ENCODE measurements around the gene SORBS2. TPM values are rescaled to one million over a fixed set of nuclear protein-coding genes. Genes with fewer than 3 reads are reported as not detected.

Gene SORBS2
- total and polyA plus RNA-seq, 2 of the 8 experiments (the other 6 are each of a cell fraction or from before 2014, with no cell fraction given) = 73.0 to 87.1 TPM

GRCh38 chr4:185783574-185783973 is 28.4 kb downstream of the SORBS2 start:
- ChIA-PET CTCF (ENCODE audit: partially characterized antibody) (no interaction called here), POLR2A (ENCODE audit: partially characterized antibody) (interaction anchor here (0.7 kb wide), 1 partner anchor 35 kb away, joined by 5 read pairs; no protein-coding TSS in a partner anchor)
- Histone ChIP-seq H3K4me3 (ENCODE audit: extremely low read depth in 1 of 4, insufficient read depth in 2 of 4, low read depth in 3 of 4, low read length in 4 of 4) (no peak overlapping the region), H3K79me2 (ENCODE audit: control insufficient read depth in 1 of 2, insufficient read depth in 2 of 2, low read length in 2 of 2) (no peaks in the 10 kb centered on the region), H2BK120ac (replicated peaks; ENCODE audit: low read depth, low read length) (no peak overlapping the region), H3K36me3 (ENCODE audit: control insufficient read depth in 2 of 4, insufficient read depth in 4 of 4, low read length in 3 of 4) (no peaks in the 10 kb centered on the region), H3K56ac (replicated peaks; ENCODE audit: insufficient read length, low read depth, low read length) (no peak overlapping the region), H2BK5ac (ENCODE audit: low read depth, low read length) (no peak overlapping the region), H3K27me3 (replicated peaks in 1 of 4; ENCODE audit: control insufficient read depth in 3 of 4, extremely low read depth in 1 of 4, insufficient read depth in 3 of 4, low read length in 3 of 4) (no peaks in the 10 kb centered on the region), H4K8ac (ENCODE audit: extremely low read depth, insufficient read depth, low read length) (no peak overlapping the region), H2AK5ac (ENCODE audit: low read depth, low read length) (no peak overlapping the region), H3K23ac (ENCODE audit: insufficient read length) (no peak overlapping the region), H2AFZ (ENCODE audit: low read length) (no peak overlapping the region), H2BK12ac (ENCODE audit: low read depth, low read length) (no peak overlapping the region), H3K27ac (ENCODE audit: low read depth, low read length) (no peak overlapping the region), H3K4me1 (replicated peaks in 1 of 4; ENCODE audit: control insufficient read depth in 3 of 4, insufficient read depth in 4 of 4, low read length in 3 of 4) (peaks cover 0 to 5% (median 2%) of the 10 kb centered on the region in 4 experiments; a peak in 2 of 7 replicates), H3K18ac (ENCODE audit: extremely low read depth, low read length) (no peak overlapping the region), H4K91ac (replicated peaks; ENCODE audit: insufficient read length, low read length) (no peak overlapping the region), H3K79me1 (ENCODE audit: low read depth, low read length) (no peaks in the 10 kb centered on the region), H3K4ac (replicated peaks; ENCODE audit: insufficient read length, low read depth, low read length) (no peak overlapping the region), H3K9ac (replicated peaks in 1 of 4; ENCODE audit: extremely low read depth in 1 of 4, low read depth in 3 of 4, low read length in 3 of 4) (no peak overlapping the region), H3K4me2 (ENCODE audit: insufficient read depth in 1 of 2, low read depth in 2 of 2, low read length in 2 of 2) (no peak overlapping the region), H2BK15ac (ENCODE audit: low read length) (no peak overlapping the region), H4K5ac (ENCODE audit: insufficient read length, low read depth, low read length) (no peak overlapping the region), H3K9me3 (ENCODE audit: insufficient read depth in 2 of 2, low read depth in 1 of 2, low read length in 1 of 2) (no peaks in the 10 kb centered on the region), H4K20me1 (replicated peaks in 1 of 2; ENCODE audit: control insufficient read depth in 1 of 2, insufficient read depth in 2 of 2, low read length in 2 of 2) (no peaks in the 10 kb centered on the region), H3K23me2 (ENCODE audit: low read depth, low read length) (no peaks in the 10 kb centered on the region), H2BK20ac (ENCODE audit: low read length) (peak overlapping the region; percentile 43; the same call in 1 of the 2 replicates), H3K14ac (ENCODE audit: insufficient read length) (no peak overlapping the region)
- DNase-seq (ENCODE audit: low read depth in 1 of 2, low spot score in 2 of 2) (no peak), FAIRE-seq (no peak)
- WGBS, 2 experiments (ENCODE audit: extremely low coverage in 1 of 2, insufficient coverage in 1 of 2, insufficient read length in 1 of 2, insufficient replicate concordance in 2 of 2, low coverage in 1 of 2, low lambda C conversion rate in 2 of 2, missing lambda C conversion rate in 1 of 2) = 68% methylated on average over 5 of the region's 5 CpGs; no CpG with 5 or more reads in 1 of the 2 experiments
- no peak for TF ChIP-seq EP300 (IDR thresholded peaks at IDR 0.05; ENCODE audit: borderline replicate concordance in 1 of 2, low read depth in 2 of 2, low read length in 2 of 2)
- no peak for TF ChIP-seq SIRT6 (IDR thresholded peaks at IDR 0.05; ENCODE audit: low read length)
- TF ChIP-seq TAF7 (optimal IDR thresholded peaks at IDR 0.05; ENCODE audit: borderline replicate concordance, low read depth, low read length) = no peak
- no peak for TF ChIP-seq CREB1 (IDR thresholded peaks at IDR 0.05)
- TF ChIP-seq EZH2 (IDR thresholded peaks at IDR 0.05; ENCODE audit: low read depth, low read length, severe bottlenecking) = no peak
- no peak for TF ChIP-seq JUND (IDR thresholded peaks at IDR 0.05; ENCODE audit: low read length)
- TF ChIP-seq TCF12 (IDR thresholded peaks at IDR 0.05; ENCODE audit: low read depth, low read length) = no peak
- no peak for TF ChIP-seq SP4 (IDR thresholded peaks at IDR 0.05; ENCODE audit: low read length)
- no peak for TF ChIP-seq BCL11A (IDR thresholded peaks at IDR 0.05; ENCODE audit: low read depth in 2 of 2, low read length in 2 of 2)
- TF ChIP-seq CTBP2 (IDR thresholded peaks at IDR 0.05; ENCODE audit: borderline replicate concordance, insufficient read depth, insufficient read length, low read length) = no peak
- TF ChIP-seq E2F6 (IDR thresholded peaks at IDR 0.05) = no peak
- no peak for TF ChIP-seq CEBPB (IDR thresholded peaks at IDR 0.05; ENCODE audit: low read depth, low read length)
- TF ChIP-seq, protein P1, sequence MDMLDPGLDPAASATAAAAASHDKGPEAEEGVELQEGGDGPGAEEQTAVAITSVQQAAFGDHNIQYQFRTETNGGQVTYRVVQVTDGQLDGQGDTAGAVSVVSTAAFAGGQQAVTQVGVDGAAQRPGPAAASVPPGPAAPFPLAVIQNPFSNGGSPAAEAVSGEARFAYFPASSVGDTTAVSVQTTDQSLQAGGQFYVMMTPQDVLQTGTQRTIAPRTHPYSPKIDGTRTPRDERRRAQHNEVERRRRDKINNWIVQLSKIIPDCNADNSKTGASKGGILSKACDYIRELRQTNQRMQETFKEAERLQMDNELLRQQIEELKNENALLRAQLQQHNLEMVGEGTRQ (IDR thresholded peaks at IDR 0.05; ENCODE audit: low read length) = no peak
